Tibial nerve (tissue), 4 donors: ENCODE results near the gene ELP4. TPM values are rescaled to one million over a fixed set of nuclear protein-coding genes. Genes with fewer than 3 reads are reported as not detected.
"Not testable (repeated sequence)": the region's sequence is repeated elsewhere in the genome, so short reads cannot be mapped to it uniquely, and the experiment has no call there.

ENCODE experiments used
- DNase-seq, 2 donors: peaks; one replicate each; pipeline ENCODE4 v3.0.0-alpha.2; 2019; ENCODE audit warnings: low spot score in 2 of 2
- H3K27ac ChIP-seq, 4 donors: fragments of 200-600 bp; sonication (generic) in 3 of 4; one replicate each; pipeline ENCODE4 v1.5.1; 2017 to 2019; ENCODE audit warnings: mild to moderate bottlenecking in 1 of 4
- H3K27me3 ChIP-seq, 2 donors: fragments of 200-600 bp; sonication (generic) in 1 of 2; one replicate each; pipeline versions ENCODE4 v1.5.1 to v1.6.0; 2017 to 2019
- H3K36me3 ChIP-seq, 3 donors: fragments of 200-600 bp; sonication (generic); one replicate each; pipeline ENCODE4 v1.5.1; 2018 to 2019
- H3K4me1 ChIP-seq, 4 donors: fragments of 200-600 bp; sonication (generic) in 3 of 4; one replicate each; pipeline ENCODE4 v1.5.1; 2017 to 2019
- H3K4me3 ChIP-seq, 4 donors: fragments of 200-600 bp; sonication (generic) in 3 of 4; one replicate each; pipeline ENCODE4 v1.5.1; 2017 to 2019; ENCODE audit warnings: mild to moderate bottlenecking in 1 of 4, moderate library complexity in 1 of 4
- H3K9me3 ChIP-seq, 4 donors: fragments of 200-600 bp; sonication (generic) in 3 of 4; one replicate each; pipeline ENCODE4 v1.5.1; 2017 to 2019
- CTCF ChIP-seq, 5 experiments: fragments of 200-600 bp in 3 of 5; fragments of 450-650 bp in 2 of 5; sonication (generic) in 3 of 5; IDR thresholded peaks; one replicate each; pipeline ENCODE4 v1.5.1; 2016 to 2019; ENCODE audit warnings: antibody characterized with exemption in 5 of 5, mild to moderate bottlenecking in 3 of 5, moderate library complexity in 2 of 5
- EP300 ChIP-seq, 2 donors: sonication (generic); formaldehyde crosslinking; IDR thresholded peaks; one replicate each; pipeline ENCODE4 v1.6.1; 2017; ENCODE audit warnings: antibody characterized with exemption in 2 of 2, mild to moderate bottlenecking in 1 of 2
- POLR2A ChIP-seq, 2 donors: fragments of 450-650 bp; IDR thresholded peaks; one replicate each; pipeline ENCODE4 v1.6.1; 2017; ENCODE audit warnings: antibody characterized with exemption in 2 of 2, mild to moderate bottlenecking in 2 of 2, moderate library complexity in 2 of 2
- WGBS, 2 donors: methylation state at CpG; one replicate each; pipeline ENCODE4 v1.1.5; 2018; 5-methylcytosine and 5-hydroxymethylcytosine counted together
- total RNA-seq, 4 donors: library from RNA; depleted of rRNA; stranded (reverse); fragments of >200 nt; gene quantifications; one replicate each; pipeline ENCODE4 v1.1.0, GENCODE V29; 2016

The ELP4 gene
- total RNA-seq, 4 donors from 2014 or later = 19.2 to 32.1 (median 29.7) TPM

GRCh38 chr11:31555938-31556337, 46.4 kb downstream of the ELP4 start:
- no peaks in the 10 kb centered on the region for H3K36me3 ChIP-seq
- H3K27ac ChIP-seq = no peak overlapping the region
- 90 to 91% methylated on average over 1 of the region's 1 CpG for WGBS, 2 donors
- peaks cover 0 to 11% (median 0%) of the 10 kb centered on the region in 4 donors for H3K4me1 ChIP-seq
- no peaks in the 10 kb centered on the region for H3K27me3 ChIP-seq
- no peaks in the 10 kb centered on the region for H3K9me3 ChIP-seq
- no peak overlapping the region for H3K4me3 ChIP-seq
- TF ChIP-seq POLR2A (IDR thresholded peaks at IDR 0.05) (no peak), CTCF (IDR thresholded peaks at IDR 0.05) (no peak), EP300 (IDR thresholded peaks at IDR 0.05) (no peak)
- DNase-seq = no peak

- 31 to 41% methylated on average over 2 of the region's 2 CpGs for WGBS, 2 donors
- DNase-seq = no peak
- Histone ChIP-seq H3K4me1 (peaks cover 0 to 11% (median 0%) of the 10 kb centered on the region in 4 donors), H3K4me3 (no peak overlapping the region), H3K9me3 (no peaks in the 10 kb centered on the region), H3K27ac (no peak overlapping the region), H3K36me3 (no peaks in the 10 kb centered on the region), H3K27me3 (no peaks in the 10 kb centered on the region)
- no peak for TF ChIP-seq CTCF (IDR thresholded peaks at IDR 0.05)
- no peak for TF ChIP-seq EP300 (IDR thresholded peaks at IDR 0.05)
- TF ChIP-seq POLR2A (IDR thresholded peaks at IDR 0.05) = no peak
Measured at GRCh38 chr11:31558001-31558400, 48.4 kb downstream of the ELP4 start.

- 97 to 100% methylated on average over 1 of the region's 1 CpG for WGBS, 2 donors
- no peaks in the 10 kb centered on the region for H3K36me3 ChIP-seq
- H3K27me3 ChIP-seq = no peaks in the 10 kb centered on the region
- no peak for DNase-seq
- peaks cover 0 to 11% (median 0%) of the 10 kb centered on the region in 4 donors for H3K4me1 ChIP-seq
- H3K9me3 ChIP-seq = peaks cover 0 to 6% (median 0%) of the 10 kb centered on the region in 4 donors
- TF ChIP-seq CTCF (IDR thresholded peaks at IDR 0.05) (no peak), EP300 (IDR thresholded peaks at IDR 0.05) (no peak), POLR2A (IDR thresholded peaks at IDR 0.05) (no peak)
- no peak overlapping the region for H3K27ac ChIP-seq
- H3K4me3 ChIP-seq = no peak overlapping the region
Measured at GRCh38 chr11:31560842-31561476, 51.4 kb downstream of the ELP4 start.

GRCh38 chr11:31564517-31564916, 55.0 kb downstream of the ELP4 start:
- 95 to 98% methylated on average over 4 of the region's 4 CpGs for WGBS, 2 donors
- H3K9me3 ChIP-seq = peaks cover 0 to 14% (median 3%) of the 10 kb centered on the region in 4 donors
- not testable (repeated sequence) for H3K4me1 ChIP-seq, H3K27me3 ChIP-seq, DNase-seq, H3K36me3 ChIP-seq, H3K27ac ChIP-seq, H3K4me3 ChIP-seq

GRCh38 chr11:31574133-31574532, 64.6 kb downstream of the ELP4 start:
- not testable (repeated sequence) for H3K27ac ChIP-seq, H3K4me1 ChIP-seq, H3K27me3 ChIP-seq, H3K4me3 ChIP-seq, DNase-seq
- 88 to 89% methylated on average over 4 of the region's 4 CpGs for WGBS, 2 donors
- Histone ChIP-seq H3K36me3 (peaks cover 0 to 11% (median 0%) of the 10 kb centered on the region in 3 donors), H3K9me3 (peaks cover 0 to 16% (median 0%) of the 10 kb centered on the region in 4 donors)

GRCh38 chr11:31575764-31576163, 66.2 kb downstream of the ELP4 start:
- H3K4me3 ChIP-seq, H3K27ac ChIP-seq, H3K4me1 ChIP-seq, H3K27me3 ChIP-seq, DNase-seq: not testable (repeated sequence)
- WGBS, 2 donors = 96 to 98% methylated on average over 3 of the region's 3 CpGs
- H3K36me3 ChIP-seq = peaks cover 0 to 15% (median 0%) of the 10 kb centered on the region in 3 donors
- peaks cover 0 to 24% (median 0%) of the 10 kb centered on the region in 4 donors for H3K9me3 ChIP-seq

GRCh38 chr11:31579412-31579811, 69.8 kb downstream of the ELP4 start:
- WGBS, 2 donors = 96 to 98% methylated on average over 3 of the region's 3 CpGs
- not testable (repeated sequence) for H3K36me3 ChIP-seq, H3K4me1 ChIP-seq, H3K27ac ChIP-seq, H3K4me3 ChIP-seq, H3K27me3 ChIP-seq, DNase-seq
- H3K9me3 ChIP-seq = peaks cover 0 to 24% (median 0%) of the 10 kb centered on the region in 4 donors
